Smooth muscle cell of the coronary artery (primary cell): ENCODE results near the gene GSX1. TPM values are rescaled to one million over a fixed set of nuclear protein-coding genes. Genes with fewer than 3 reads are reported as not detected.

Source experiments
- total RNA-seq: library from RNA; depleted of rRNA; stranded (reverse); fragments of >200 nt; gene quantifications from 2 replicates; pipeline ENCODE4 v1.2.3, GENCODE V29; 2014; ENCODE audit warnings: low replicate concordance

Gene GSX1
- not detected in 2 replicates for total RNA-seq

DNA sequence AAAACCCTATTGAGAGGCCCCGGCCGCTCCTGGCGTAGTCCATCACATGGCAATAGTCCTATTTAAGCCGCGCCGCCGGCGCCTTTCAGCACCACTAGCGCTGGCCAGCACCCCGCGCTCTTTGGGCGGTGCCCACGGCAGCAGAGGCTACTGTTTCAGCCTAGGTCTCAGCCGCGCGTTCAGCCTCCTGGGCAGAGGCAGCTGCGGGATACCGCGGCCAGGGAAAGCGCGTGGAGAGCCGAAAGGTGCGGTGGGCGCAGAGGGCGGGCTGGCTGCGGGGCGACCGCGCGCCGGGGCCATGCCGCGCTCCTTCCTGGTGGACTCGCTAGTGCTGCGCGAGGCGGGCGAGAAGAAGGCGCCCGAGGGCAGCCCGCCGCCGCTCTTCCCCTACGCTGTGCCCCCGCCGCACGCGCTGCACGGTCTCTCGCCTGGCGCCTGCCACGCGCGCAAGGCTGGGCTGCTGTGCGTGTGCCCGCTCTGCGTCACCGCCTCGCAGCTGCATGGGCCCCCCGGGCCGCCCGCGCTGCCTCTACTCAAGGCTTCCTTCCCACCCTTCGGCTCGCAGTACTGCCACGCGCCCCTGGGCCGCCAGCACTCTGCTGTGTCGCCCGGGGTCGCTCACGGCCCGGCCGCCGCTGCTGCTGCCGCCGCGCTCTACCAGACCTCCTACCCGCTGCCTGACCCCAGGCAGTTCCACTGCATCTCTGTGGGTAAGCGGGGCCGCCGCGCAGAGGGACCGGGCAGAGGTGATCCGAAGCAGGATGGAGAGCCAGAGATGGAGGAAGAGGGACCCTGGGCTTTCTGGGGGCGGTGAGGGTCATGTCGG lies at the start of gene GSX1:
TSS of gene GSX1 (plus strand) at position 91 of the 826 bp plus-strand sequence. CDS start at position 299, 208 bp downstream.

Other genes with a start within 250 kb of the GSX1 start
- 5.1 and 9.9 TPM in 2 replicates for gene LNX2, start 172.0 kb upstream of the GSX1 start, total RNA-seq
- gene POLR1D, start 170.6 kb upstream of the GSX1 start, total RNA-seq: 30.7 and 61.9 TPM in 2 replicates
- not detected in 2 replicates for gene PDX1, start 127.5 kb downstream of the GSX1 start, total RNA-seq
- gene CDX2, start 176.8 kb downstream of the GSX1 start, total RNA-seq: not detected in 2 replicates
- not detected in 2 replicates for gene URAD, start 196.2 kb downstream of the GSX1 start, total RNA-seq